Kidney (tissue), 14 donors: ENCODE results near the gene ASTN2. TPM values are rescaled to one million over a fixed set of nuclear protein-coding genes. Genes with fewer than 3 reads are reported as not detected.

Experiments
- DNase-seq, 5 donors: peaks; one replicate each; pipeline ENCODE4 v3.0.0-alpha.2; 2013 to 2020
- FAIRE-seq: peaks from 2 replicates; lab custom pipeline; 2012; peaks lifted over from hg19 to GRCh38; lab: Jason Lieb, UNC
- H3K27ac ChIP-seq, 2 donors: one replicate each; pipeline ENCODE4 v1.7.0; 2013; ENCODE audit warnings: low read depth in 2 of 2, low read length in 2 of 2, inconsistent platforms in 1 of 2
- H3K27me3 ChIP-seq: one replicate; pipeline ENCODE4 v1.7.1; 2013; ENCODE audit warnings: low read length, inconsistent platforms; ENCODE audit not compliant: control insufficient read depth, insufficient read depth
- H3K36me3 ChIP-seq, 3 donors: one replicate each; pipeline versions ENCODE4 v1.7.0 to v1.7.1; 2013; ENCODE audit warnings: low read length in 3 of 3, control low read depth in 1 of 3, inconsistent platforms in 1 of 3; ENCODE audit not compliant: insufficient read depth in 3 of 3, control insufficient read depth in 2 of 3
- H3K4me1 ChIP-seq, 3 donors: one replicate each; pipeline versions ENCODE4 v1.7.0 to v1.7.1; 2013; ENCODE audit warnings: low read length in 3 of 3, inconsistent platforms in 1 of 3, low read depth in 1 of 3; ENCODE audit not compliant: control insufficient read depth in 2 of 3, insufficient read depth in 2 of 3
- H3K4me3 ChIP-seq, 3 donors: one replicate each; pipeline versions ENCODE4 v1.7.0 to v1.8.1; 2013; ENCODE audit warnings: low read length in 3 of 3, control low read depth in 1 of 3, inconsistent platforms in 1 of 3
- H3K9ac ChIP-seq, 3 donors: one replicate each; pipeline versions ENCODE4 v1.7.0 to v1.7.1; 2013; ENCODE audit warnings: low read length in 3 of 3, control low read depth in 1 of 3, inconsistent platforms in 1 of 3
- H3K9me3 ChIP-seq, 3 donors: one replicate each; pipeline versions ENCODE4 v1.7.0 to v1.7.1; 2013; ENCODE audit warnings: low read length in 3 of 3, control low read depth in 1 of 3, inconsistent platforms in 1 of 3; ENCODE audit not compliant: control insufficient read depth in 2 of 3, insufficient read depth in 1 of 3
- CTCF ChIP-seq: IDR thresholded peaks from 3 replicates; pipeline ENCODE4 v1.5.1; 2012; ENCODE audit warnings: mild to moderate bottlenecking, moderate library complexity, borderline replicate concordance; ENCODE audit not compliant: insufficient read depth; ENCODE audit errors: extremely low read depth
- intact Hi-C: fragments of 100-400 bp; cut with DNase I; formaldehyde crosslinking; loops from one replicate; pipeline ENCODE4 v1.11.1; 2022
- polyA plus RNA-seq: library from polyadenylated mRNA; stranded (reverse); fragments of 350-450 nt; fragmentation: Illumina TruSeq; extraction: RNeasy Lipid Tissue Mini Kit (QIAGEN cat#74804); gene quantifications from one replicate; pipeline ENCODE4 v1.2.3, GENCODE V29; 2014; ENCODE audit warnings: low read depth, low replicate concordance; ENCODE audit not compliant: insufficient read depth
- total RNA-seq: library from RNA; stranded (reverse); fragmentation: NEBNext Ultra II Directional; extraction: Animal tissue kit (Norgen Biotek cat#: 25700); gene quantifications from one replicate; pipeline ENCODE4 v1.2.1, GENCODE V29; 2021
- donor health status: control.
- donor health status: control.
- donor health status: control.
- donor health status: control.
- donor health status: control.
- donor health status: DM: yes; HTN: yes; CAD: no.
- donor health status: Normal renal cell carcinoma (clear cell type).

The ASTN2 gene
- total and polyA plus RNA-seq, 2 donors from 2014 or later = 7.6 to 11.5 TPM

- H3K4me1 ChIP-seq = no peaks in the 10 kb centered on the region
- H3K27me3 ChIP-seq = no peaks in the 10 kb centered on the region
- no peak for FAIRE-seq
- DNase-seq = no peak
- H3K36me3 ChIP-seq = no peaks in the 10 kb centered on the region
- H3K4me3 ChIP-seq = no peak overlapping the region
- no peak overlapping the region for H3K9ac ChIP-seq
- no peak for TF ChIP-seq CTCF
- intact Hi-C loops = no loop called here
- H3K27ac ChIP-seq = no peak overlapping the region
- H3K9me3 ChIP-seq = no peaks in the 10 kb centered on the region
These were observed 45.9 kb upstream of the ASTN2 start for GRCh38 chr9:117460743-117461142.

GRCh38 chr9:117459913-117460312 lies 45.1 kb upstream of the ASTN2 start:
- no peaks in the 10 kb centered on the region for H3K9me3 ChIP-seq
- no peak overlapping the region for H3K9ac ChIP-seq
- H3K4me3 ChIP-seq = no peak overlapping the region
- FAIRE-seq = no peak
- DNase-seq = no peak
- no peak for TF ChIP-seq CTCF
- intact Hi-C loops = no loop called here
- no peaks in the 10 kb centered on the region for H3K4me1 ChIP-seq
- H3K27me3 ChIP-seq = no peaks in the 10 kb centered on the region
- no peaks in the 10 kb centered on the region for H3K36me3 ChIP-seq
- no peak overlapping the region for H3K27ac ChIP-seq

DNA sequence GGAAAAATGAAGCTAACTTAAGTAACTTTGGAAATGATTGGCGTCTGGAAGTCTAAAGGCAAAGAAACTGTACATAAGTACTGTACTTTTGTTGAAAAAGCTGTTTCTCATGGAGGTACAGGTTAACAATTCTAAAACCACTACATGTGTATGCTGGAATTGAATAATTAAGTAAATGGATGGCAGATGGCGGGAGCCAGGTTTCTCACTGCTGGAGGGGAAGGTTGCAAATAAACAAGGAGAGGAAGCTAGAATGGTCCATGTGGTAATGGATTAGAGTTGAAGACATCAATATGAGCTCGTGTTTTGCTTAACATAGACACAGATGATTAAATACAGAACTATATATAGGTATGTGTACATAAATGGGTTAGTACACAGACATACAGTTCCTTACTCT lies 43.2 kb upstream of the ASTN2 start:
- DNase-seq (no peak), FAIRE-seq (no peak)
- no peaks in the 10 kb centered on the region for H3K27me3 ChIP-seq
- no peak for TF ChIP-seq CTCF
- intact Hi-C loops = no loop called here
- no peak overlapping the region for H3K9ac ChIP-seq
- no peaks in the 10 kb centered on the region for H3K9me3 ChIP-seq
- H3K36me3 ChIP-seq = no peaks in the 10 kb centered on the region
- H3K4me3 ChIP-seq = no peak overlapping the region
- no peaks in the 10 kb centered on the region for H3K4me1 ChIP-seq
- H3K27ac ChIP-seq = no peak overlapping the region

GRCh38 chr9:117454711-117455110 lies 39.9 kb upstream of the ASTN2 start:
- Histone ChIP-seq H3K9me3 (no peaks in the 10 kb centered on the region), H3K27ac (no peak overlapping the region), H3K27me3 (no peaks in the 10 kb centered on the region), H3K4me1 (no peaks in the 10 kb centered on the region), H3K4me3 (no peak overlapping the region), H3K36me3 (no peaks in the 10 kb centered on the region), H3K9ac (no peak overlapping the region)
- DNase-seq (no peak), FAIRE-seq (no peak)
- intact Hi-C loops = no loop called here
- no peak for TF ChIP-seq CTCF
